ENCODE results near the gene CNIH4. TPM values are rescaled to one million over a fixed set of nuclear protein-coding genes. Genes with fewer than 3 reads are reported as not detected.

CNIH4 gene
- total and polyA plus RNA-seq, 2 of the 4 experiments (the other 2 are of a cell fraction): 29.7 to 73.1 TPM

DNA sequence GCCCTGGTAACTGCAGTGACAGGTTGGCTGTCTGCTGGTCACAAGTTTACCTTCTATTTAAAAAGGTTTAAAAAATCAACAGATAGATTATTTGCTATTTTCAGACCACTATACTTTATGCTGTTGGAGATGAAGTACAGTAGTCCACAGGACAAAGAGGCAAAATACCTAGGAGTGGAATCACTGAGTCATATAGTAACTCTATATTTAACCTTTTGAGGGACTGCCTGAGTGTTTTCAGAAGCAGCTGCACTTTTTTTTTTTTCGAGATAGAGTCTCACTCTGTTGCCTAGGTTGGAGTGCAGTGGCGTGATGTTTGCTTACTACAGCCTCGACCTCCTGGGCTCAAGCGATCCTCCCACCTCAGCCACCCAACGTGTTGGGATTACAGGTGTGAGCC, 11.7 kb downstream of the CNIH4 start:
- peak; percentile 37 for DNase-seq
- Histone ChIP-seq H2AK9ac (replicated peaks; ENCODE audit: low read depth, low read length, poor library complexity) (no peak overlapping the region), H3K18ac (ENCODE audit: low read depth, low read length) (no peak overlapping the region), H4K8ac (ENCODE audit: low read depth in 2 of 2, low read length in 2 of 2) (no peak overlapping the region), H3K9me3 (ENCODE audit: control insufficient read depth, insufficient read depth, low read length) (no peaks in the 10 kb centered on the region), H3K9ac (ENCODE audit: low read depth, low read length) (no peak overlapping the region), H4K5ac (ENCODE audit: low read depth, low read length) (no peak overlapping the region), H3K4ac (ENCODE audit: low read depth, low read length) (no peak overlapping the region), H2BK5ac (ENCODE audit: low read depth, low read length, poor library complexity, severe bottlenecking) (no peak overlapping the region), H4K91ac (ENCODE audit: insufficient read depth, low read depth, low read length) (no peak overlapping the region), H3K79me1 (ENCODE audit: low read depth in 1 of 2, low read length in 2 of 2) (peaks cover 30 to 34% of the 10 kb centered on the region in 2 experiments), H3K14ac (replicated peaks; ENCODE audit: low read depth, low read length) (no peak overlapping the region), H3K4me2 (ENCODE audit: low read depth, low read length) (no peak overlapping the region), H3K9me1 (ENCODE audit: insufficient read depth, low read length) (no peaks in the 10 kb centered on the region), H3K23ac (ENCODE audit: low read depth, low read length) (no peak overlapping the region), H3K56ac (ENCODE audit: extremely low read depth, insufficient read depth, low read length) (no peak overlapping the region), H3K4me3 (ENCODE audit: insufficient read depth, low read depth, low read length) (no peak overlapping the region), H3K27me3 (ENCODE audit: control insufficient read depth, insufficient read depth, low read length) (no peaks in the 10 kb centered on the region), H2BK15ac (ENCODE audit: low read depth, low read length) (no peak overlapping the region), H3K27ac (ENCODE audit: insufficient read depth, low read length) (no peak overlapping the region), H2AFZ (replicated peaks; ENCODE audit: low read length, poor library complexity) (no peak overlapping the region), H3K4me1 (ENCODE audit: control insufficient read depth, insufficient read depth, low read length) (no peaks in the 10 kb centered on the region), H2AK5ac (ENCODE audit: low read depth, low read length) (no peak overlapping the region), H4K20me1 (ENCODE audit: insufficient read depth, low read length) (no peaks in the 10 kb centered on the region; the same call in 1 of the 2 replicates), H2BK20ac (ENCODE audit: low read depth, low read length) (no peak overlapping the region), H3K36me3 (ENCODE audit: control insufficient read depth, insufficient read depth, low read length) (peaks cover 32% of the 10 kb centered on the region), H2BK120ac (ENCODE audit: low read depth, low read length) (no peak overlapping the region)
- intact Hi-C loops (cut with micrococcal nuclease): no loop called here
- in situ Hi-C loops (cut with MboI; ENCODE audit: low sequenced_read_pairs): no loop called here
- TF ChIP-seq SMC3 (IDR thresholded peaks at IDR 0.05; ENCODE audit: low read depth, low read length) (no peak), NFE2L2 (IDR thresholded peaks at IDR 0.05; ENCODE audit: low read depth, low read length) (no peak), RFX5 (IDR thresholded peaks at IDR 0.05; ENCODE audit: low read depth, low read length) (no peak), MXI1 (IDR thresholded peaks at IDR 0.05; ENCODE audit: borderline replicate concordance, low read depth, low read length) (no peak), CEBPB (IDR thresholded peaks at IDR 0.05; ENCODE audit: low read depth, low read length) (no peak), RAD21 (IDR thresholded peaks at IDR 0.05; ENCODE audit: low read length) (no peak), MAZ (IDR thresholded peaks at IDR 0.05; ENCODE audit: borderline replicate concordance, low read depth, low read length) (no peak), RCOR1 (IDR thresholded peaks at IDR 0.05; ENCODE audit: insufficient replicate concordance, low read length) (no peak), FOS (IDR thresholded peaks at IDR 0.05; ENCODE audit: low read depth, low read length) (no peak), CHD1 (IDR thresholded peaks at IDR 0.05; ENCODE audit: low read depth, low read length) (no peak), MAFK (IDR thresholded peaks at IDR 0.05; ENCODE audit: low read depth, low read length) (no peak), BHLHE40 (IDR thresholded peaks at IDR 0.05; ENCODE audit: low read depth, low read length) (no peak), POLR2A (IDR thresholded peaks at IDR 0.05; ENCODE audit: low read depth, low read length) (no peak)
- TF ChIP-seq, protein P1, sequence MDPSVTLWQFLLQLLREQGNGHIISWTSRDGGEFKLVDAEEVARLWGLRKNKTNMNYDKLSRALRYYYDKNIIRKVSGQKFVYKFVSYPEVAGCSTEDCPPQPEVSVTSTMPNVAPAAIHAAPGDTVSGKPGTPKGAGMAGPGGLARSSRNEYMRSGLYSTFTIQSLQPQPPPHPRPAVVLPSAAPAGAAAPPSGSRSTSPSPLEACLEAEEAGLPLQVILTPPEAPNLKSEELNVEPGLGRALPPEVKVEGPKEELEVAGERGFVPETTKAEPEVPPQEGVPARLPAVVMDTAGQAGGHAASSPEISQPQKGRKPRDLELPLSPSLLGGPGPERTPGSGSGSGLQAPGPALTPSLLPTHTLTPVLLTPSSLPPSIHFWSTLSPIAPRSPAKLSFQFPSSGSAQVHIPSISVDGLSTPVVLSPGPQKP (IDR thresholded peaks at IDR 0.05; ENCODE audit: borderline replicate concordance, low read depth, low read length): no peak
- TF ChIP-seq, protein P2, sequence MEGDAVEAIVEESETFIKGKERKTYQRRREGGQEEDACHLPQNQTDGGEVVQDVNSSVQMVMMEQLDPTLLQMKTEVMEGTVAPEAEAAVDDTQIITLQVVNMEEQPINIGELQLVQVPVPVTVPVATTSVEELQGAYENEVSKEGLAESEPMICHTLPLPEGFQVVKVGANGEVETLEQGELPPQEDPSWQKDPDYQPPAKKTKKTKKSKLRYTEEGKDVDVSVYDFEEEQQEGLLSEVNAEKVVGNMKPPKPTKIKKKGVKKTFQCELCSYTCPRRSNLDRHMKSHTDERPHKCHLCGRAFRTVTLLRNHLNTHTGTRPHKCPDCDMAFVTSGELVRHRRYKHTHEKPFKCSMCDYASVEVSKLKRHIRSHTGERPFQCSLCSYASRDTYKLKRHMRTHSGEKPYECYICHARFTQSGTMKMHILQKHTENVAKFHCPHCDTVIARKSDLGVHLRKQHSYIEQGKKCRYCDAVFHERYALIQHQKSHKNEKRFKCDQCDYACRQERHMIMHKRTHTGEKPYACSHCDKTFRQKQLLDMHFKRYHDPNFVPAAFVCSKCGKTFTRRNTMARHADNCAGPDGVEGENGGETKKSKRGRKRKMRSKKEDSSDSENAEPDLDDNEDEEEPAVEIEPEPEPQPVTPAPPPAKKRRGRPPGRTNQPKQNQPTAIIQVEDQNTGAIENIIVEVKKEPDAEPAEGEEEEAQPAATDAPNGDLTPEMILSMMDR (conservative IDR thresholded peaks at IDR 0.05; ENCODE audit: low read depth, low read length): no peak
- TF ChIP-seq, protein P3, sequence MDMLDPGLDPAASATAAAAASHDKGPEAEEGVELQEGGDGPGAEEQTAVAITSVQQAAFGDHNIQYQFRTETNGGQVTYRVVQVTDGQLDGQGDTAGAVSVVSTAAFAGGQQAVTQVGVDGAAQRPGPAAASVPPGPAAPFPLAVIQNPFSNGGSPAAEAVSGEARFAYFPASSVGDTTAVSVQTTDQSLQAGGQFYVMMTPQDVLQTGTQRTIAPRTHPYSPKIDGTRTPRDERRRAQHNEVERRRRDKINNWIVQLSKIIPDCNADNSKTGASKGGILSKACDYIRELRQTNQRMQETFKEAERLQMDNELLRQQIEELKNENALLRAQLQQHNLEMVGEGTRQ (IDR thresholded peaks at IDR 0.05; ENCODE audit: low read depth, low read length): no peak
- dilution Hi-C loops (cut with HindIII; ENCODE audit: low sequenced_read_pairs, unreplicated experiment): no loop called here
- no TSS peak for BruUV-seq (replicated peaks)
- WGBS, 2 experiments (ENCODE audit: extremely low coverage in 2 of 2, insufficient read length in 1 of 2): 100% methylated on average over 1 of the region's 5 CpGs; no CpG with 5 or more reads in 1 of the 2 experiments
- CTCF ChIA-PET: interaction anchor here (0.6 kb wide), 1 partner anchor 151 kb away, joined by 3 read pairs; no protein-coding TSS in a partner anchor
- POLR2A ChIA-PET (ENCODE audit: unreplicated experiment): no interaction called here
- ATAC-seq (ENCODE audit: low read depth): no peak
